Measurements from ENCODE around the gene STAU1. TPM values are rescaled to one million over a fixed set of nuclear protein-coding genes. Genes with fewer than 3 reads are reported as not detected.

STAU1 gene
- polyA plus RNA-seq, 3 donors = 17.3 to 34.2 (median 24.0) TPM

- no peaks in the 10 kb centered on the region for H3K27me3 ChIP-seq (ENCODE audit: control insufficient read depth in 2 of 2, insufficient read depth in 2 of 2, low read length in 2 of 2)
- H3K9me3 ChIP-seq (replicated peaks in 1 of 2; ENCODE audit: control insufficient read depth in 1 of 2, insufficient read depth in 1 of 2, low read length in 2 of 2) = peaks cover 0 to 5% of the 10 kb centered on the region in 2 donors
- H3K79me2 ChIP-seq (ENCODE audit: insufficient read depth, low read length) = no peaks in the 10 kb centered on the region
- Mint-ChIP-seq H3K27ac (no peak overlapping the region), H3K9me3 (peaks cover 4 to 10% (median 7%) of the 10 kb centered on the region in 7 donors), H3K27me3 (ENCODE audit: low read depth in 3 of 3) (peaks cover 0 to 4% (median 2%) of the 10 kb centered on the region in 3 donors), H3K36me3 (peaks cover 0 to 2% of the 10 kb centered on the region in 2 donors), H3K4me1 (no peaks in the 10 kb centered on the region), H3K4me3 (no peak overlapping the region)
- no peaks in the 10 kb centered on the region for H3K36me3 ChIP-seq (replicated peaks in 1 of 2; ENCODE audit: control insufficient read depth in 1 of 2, insufficient read depth in 2 of 2, low read length in 2 of 2)
- H3K4me2 ChIP-seq (replicated peaks; ENCODE audit: extremely low read depth, low read length, poor library complexity, severe bottlenecking) = no peak overlapping the region
- TF ChIP-seq CTCF (IDR thresholded peaks at IDR 0.05) = no peak
- no peak overlapping the region for H3K27ac ChIP-seq (ENCODE audit: low read depth in 1 of 2, low read length in 2 of 2)
- intact Hi-C loops (cut with micrococcal nuclease) = loop anchor here in 1 of 2 donors (10.0 kb wide), 1 partner anchor 75 kb away; no protein-coding TSS in a partner anchor
- DNase-seq = no peak
- no peaks in the 10 kb centered on the region for H3K4me1 ChIP-seq (ENCODE audit: control insufficient read depth in 1 of 2, insufficient read depth in 2 of 2, low read length in 2 of 2)
- no CpG with 5 or more reads among the region's 1 CpG for whole genome bisulfite sequencing (ENCODE audit: insufficient coverage)
- H4K20me1 ChIP-seq (ENCODE audit: insufficient read depth, low read length) = no peaks in the 10 kb centered on the region
- no peak overlapping the region for H3K4me3 ChIP-seq (replicated peaks in 1 of 3; ENCODE audit: low read depth in 2 of 3, low read length in 3 of 3)
- H3K9ac ChIP-seq (ENCODE audit: insufficient read depth, low read length, poor library complexity, severe bottlenecking) = no peak overlapping the region
- no peak overlapping the region for H2AFZ ChIP-seq (ENCODE audit: insufficient read depth, low read depth, low read length, poor library complexity, severe bottlenecking)
These were observed 22.1 kb upstream of the STAU1 start for GRCh38 chr20:49210101-49210756.

GRCh38 chr20:49207076-49207475 is 18.9 kb upstream of the STAU1 start:
- Mint-ChIP-seq H3K36me3 (peaks cover 0 to 2% of the 10 kb centered on the region in 2 donors), H3K4me1 (no peaks in the 10 kb centered on the region), H3K27ac (no peak overlapping the region), H3K4me3 (no peak overlapping the region), H3K9me3 (peaks cover 4 to 10% (median 8%) of the 10 kb centered on the region in 7 donors), H3K27me3 (ENCODE audit: low read depth in 3 of 3) (peaks cover 0 to 5% (median 5%) of the 10 kb centered on the region in 3 donors)
- Histone ChIP-seq H3K4me3 (replicated peaks in 1 of 3; ENCODE audit: low read depth in 2 of 3, low read length in 3 of 3) (no peak overlapping the region), H2AFZ (ENCODE audit: insufficient read depth, low read depth, low read length, poor library complexity, severe bottlenecking) (no peak overlapping the region), H3K9ac (ENCODE audit: insufficient read depth, low read length, poor library complexity, severe bottlenecking) (no peak overlapping the region), H3K79me2 (ENCODE audit: insufficient read depth, low read length) (no peaks in the 10 kb centered on the region), H4K20me1 (ENCODE audit: insufficient read depth, low read length) (no peaks in the 10 kb centered on the region), H3K9me3 (replicated peaks in 1 of 2; ENCODE audit: control insufficient read depth in 1 of 2, insufficient read depth in 1 of 2, low read length in 2 of 2) (peaks cover 0 to 5% of the 10 kb centered on the region in 2 donors), H3K36me3 (replicated peaks in 1 of 2; ENCODE audit: control insufficient read depth in 1 of 2, insufficient read depth in 2 of 2, low read length in 2 of 2) (no peaks in the 10 kb centered on the region), H3K27me3 (ENCODE audit: control insufficient read depth in 2 of 2, insufficient read depth in 2 of 2, low read length in 2 of 2) (no peaks in the 10 kb centered on the region), H3K4me2 (replicated peaks; ENCODE audit: extremely low read depth, low read length, poor library complexity, severe bottlenecking) (no peak overlapping the region), H3K27ac (ENCODE audit: low read depth in 1 of 2, low read length in 2 of 2) (no peak overlapping the region), H3K4me1 (ENCODE audit: control insufficient read depth in 1 of 2, insufficient read depth in 2 of 2, low read length in 2 of 2) (no peaks in the 10 kb centered on the region)
- DNase-seq = no peak
- WGBS (ENCODE audit: insufficient coverage) = 96% methylated on average over 4 of the region's 6 CpGs
- intact Hi-C loops (cut with micrococcal nuclease) = no loop called here
- no peak for TF ChIP-seq CTCF (IDR thresholded peaks at IDR 0.05)

Data from CD14-positive monocyte (primary cell).